Measurements from ENCODE around the gene BMAL1.

- TF ChIP-seq CTCF (IDR thresholded peaks at IDR 0.05 in 8 of 11, conservative IDR thresholded peaks at IDR 0.05 in 3 of 11) (no peak), POLR2A (IDR thresholded peaks at IDR 0.05) (no peak), POLR2AphosphoS5 (IDR thresholded peaks at IDR 0.05) (no peak)
Measured at GRCh38 chr11:13362596-13363109, 85.1 kb downstream of the BMAL1 start.
